ENCODE results near the gene MLLT3.

DNA sequence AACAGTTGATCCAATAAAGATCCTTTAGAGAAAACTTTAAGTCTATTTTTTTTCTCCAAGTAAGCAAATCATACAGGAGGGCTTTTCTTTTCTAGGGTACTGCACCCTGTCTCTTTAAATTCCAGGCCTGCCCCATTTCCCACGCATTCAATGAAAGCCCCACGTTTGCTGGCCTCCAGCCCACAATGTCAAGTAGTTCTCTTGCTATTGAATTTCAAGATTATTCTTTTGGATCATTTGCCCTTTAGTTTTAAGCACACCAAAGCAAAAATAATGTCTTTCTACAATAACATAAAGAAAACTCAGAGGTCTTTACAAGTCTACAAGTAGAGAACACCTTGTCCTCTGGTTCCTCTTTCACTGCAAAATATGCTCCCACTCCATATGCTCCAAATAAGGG is 15.6 kb downstream of the MLLT3 start:
- TF ChIP-seq, protein P1, sequence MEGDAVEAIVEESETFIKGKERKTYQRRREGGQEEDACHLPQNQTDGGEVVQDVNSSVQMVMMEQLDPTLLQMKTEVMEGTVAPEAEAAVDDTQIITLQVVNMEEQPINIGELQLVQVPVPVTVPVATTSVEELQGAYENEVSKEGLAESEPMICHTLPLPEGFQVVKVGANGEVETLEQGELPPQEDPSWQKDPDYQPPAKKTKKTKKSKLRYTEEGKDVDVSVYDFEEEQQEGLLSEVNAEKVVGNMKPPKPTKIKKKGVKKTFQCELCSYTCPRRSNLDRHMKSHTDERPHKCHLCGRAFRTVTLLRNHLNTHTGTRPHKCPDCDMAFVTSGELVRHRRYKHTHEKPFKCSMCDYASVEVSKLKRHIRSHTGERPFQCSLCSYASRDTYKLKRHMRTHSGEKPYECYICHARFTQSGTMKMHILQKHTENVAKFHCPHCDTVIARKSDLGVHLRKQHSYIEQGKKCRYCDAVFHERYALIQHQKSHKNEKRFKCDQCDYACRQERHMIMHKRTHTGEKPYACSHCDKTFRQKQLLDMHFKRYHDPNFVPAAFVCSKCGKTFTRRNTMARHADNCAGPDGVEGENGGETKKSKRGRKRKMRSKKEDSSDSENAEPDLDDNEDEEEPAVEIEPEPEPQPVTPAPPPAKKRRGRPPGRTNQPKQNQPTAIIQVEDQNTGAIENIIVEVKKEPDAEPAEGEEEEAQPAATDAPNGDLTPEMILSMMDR (conservative IDR thresholded peaks at IDR 0.05): no peak
- no peak for TF ChIP-seq EZH2 (IDR thresholded peaks at IDR 0.05; ENCODE audit: low read depth)
